HEK293T (cell line): ENCODE data around the gene ENDOU.

Experiments
- CTCF ChIA-PET: fragments of 350-600 bp; formaldehyde crosslinking; extraction: SDS; loops from one replicate; lab custom pipeline; 2021; ENCODE audit warnings: antibody characterized with exemption, inconsistent platforms; lab: Yijun Ruan, JAX
- POLR2A ChIA-PET: fragments of 350-600 bp; formaldehyde crosslinking; extraction: SDS; loops from one replicate; lab custom pipeline; 2020; ENCODE audit warnings: antibody characterized with exemption, inconsistent platforms; lab: Yijun Ruan, JAX
- DNase-seq: peaks from one replicate; pipeline ENCODE4 v3.0.0; 2012; ENCODE audit warnings: mixed read lengths; ENCODE audit errors: extremely low spot score
- ARNT ChIP-seq: fragments of 450-650 bp; IDR thresholded peaks from 2 replicates; pipeline ENCODE4 v1.6.1; 2017; ENCODE audit warnings: mild to moderate bottlenecking
- BHLHE40 ChIP-seq: fragments of 450-650 bp; IDR thresholded peaks from 2 replicates; pipeline ENCODE4 v1.6.1; 2016; ENCODE audit warnings: mild to moderate bottlenecking, moderate library complexity, borderline replicate concordance
- CTBP1 ChIP-seq: fragments of 450-650 bp; IDR thresholded peaks from 2 replicates; pipeline ENCODE4 v1.6.1; 2016; ENCODE audit warnings: borderline replicate concordance
- ELF4 ChIP-seq: fragments of 450-650 bp; IDR thresholded peaks from 2 replicates; pipeline ENCODE4 v1.6.1; 2017; ENCODE audit warnings: antibody characterized with exemption
- FOXA1 ChIP-seq: fragments of 450-650 bp; IDR thresholded peaks from 2 replicates; pipeline ENCODE4 v1.6.1; 2016; ENCODE audit warnings: mild to moderate bottlenecking
- FOXK2 ChIP-seq: fragments of 450-650 bp; IDR thresholded peaks from 2 replicates; pipeline ENCODE4 v1.6.1; 2016; ENCODE audit warnings: mild to moderate bottlenecking
- FOXM1 ChIP-seq: fragments of 450-650 bp; IDR thresholded peaks from 2 replicates; pipeline ENCODE4 v1.6.1; 2017; ENCODE audit warnings: mild to moderate bottlenecking, borderline replicate concordance
- HDGF ChIP-seq: fragments of 450-650 bp; IDR thresholded peaks from 2 replicates; pipeline ENCODE4 v1.6.1; 2017; ENCODE audit warnings: antibody characterized with exemption, borderline replicate concordance
- L3MBTL2 ChIP-seq: fragments of 450-650 bp; conservative IDR thresholded peaks from 2 replicates; pipeline ENCODE4 v1.6.1; 2016; ENCODE audit warnings: mild to moderate bottlenecking
- LEF1 ChIP-seq: fragments of 450-650 bp; IDR thresholded peaks from 2 replicates; pipeline ENCODE4 v1.6.1; 2017; ENCODE audit warnings: mild to moderate bottlenecking, borderline replicate concordance
- NFRKB ChIP-seq: fragments of 450-650 bp; IDR thresholded peaks from 2 replicates; pipeline ENCODE4 v1.6.1; 2016; ENCODE audit warnings: mild to moderate bottlenecking, moderate library complexity
- SP1 ChIP-seq: fragments of 450-650 bp; IDR thresholded peaks from 2 replicates; pipeline ENCODE4 v1.6.1; 2017
- SUZ12 ChIP-seq: fragments of 450-650 bp; IDR thresholded peaks from 2 replicates; pipeline ENCODE4 v1.6.1; 2016; ENCODE audit warnings: mild to moderate bottlenecking
- TARDBP ChIP-seq: fragments of 450-650 bp; IDR thresholded peaks from 2 replicates; pipeline ENCODE4 v1.6.1; 2016
- ZNF384 ChIP-seq: fragments of 450-650 bp; IDR thresholded peaks from 2 replicates; pipeline ENCODE4 v1.6.1; 2016
- TF ChIP-seq, protein P1 (sequence below): fragments of 450-650 bp; IDR thresholded peaks from 2 replicates; pipeline ENCODE4 v1.6.1; 2016

Gene ENDOU

DNA sequence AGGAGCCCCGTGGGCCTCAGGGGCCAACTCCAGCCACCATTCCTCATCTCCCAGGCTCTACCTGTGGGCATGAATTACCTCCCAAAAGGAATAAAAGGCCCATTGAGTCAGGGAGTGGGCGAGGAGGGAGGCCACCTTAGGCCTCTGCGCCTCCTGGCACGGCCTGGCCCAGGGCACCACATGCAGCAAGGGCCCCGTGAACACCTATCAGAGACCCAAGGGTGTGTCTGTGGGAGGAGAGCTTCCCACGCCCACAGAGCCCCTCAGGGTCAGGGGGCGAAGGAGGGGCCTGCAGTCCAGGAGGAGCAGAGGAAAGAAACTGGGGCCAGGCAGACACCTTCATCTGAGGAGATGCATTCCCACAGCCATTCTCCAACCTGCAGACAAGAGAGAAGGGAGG lies 21.2 kb upstream of the ENDOU start:
- CTCF ChIA-PET, result no interaction called here

DNA sequence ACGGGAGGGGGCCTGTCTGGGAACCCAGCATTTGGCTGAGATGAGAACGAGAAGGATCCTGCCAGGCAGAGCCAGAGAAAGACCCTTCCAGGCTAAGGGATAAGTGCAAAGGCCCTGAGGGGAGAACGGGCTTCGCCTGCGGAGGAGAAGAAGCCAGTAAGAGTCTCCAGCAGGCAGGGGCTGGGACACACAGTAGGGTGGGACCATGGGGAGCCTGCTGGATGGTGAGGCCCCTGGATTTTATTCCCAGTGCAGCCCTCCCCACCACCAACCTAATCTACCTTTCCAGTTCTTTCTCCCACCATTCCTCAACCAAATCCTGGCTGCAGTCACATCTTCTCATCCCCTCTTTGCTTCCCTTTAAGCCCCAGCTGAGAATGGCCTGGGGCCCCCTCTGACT lies 20.8 kb upstream of the ENDOU start:
- CTCF ChIA-PET, result no interaction called here
- TF ChIP-seq ELF4 (no peak), SUZ12 (no peak), LEF1 (no peak), NFRKB (no peak), CTBP1 (no peak)
- TF ChIP-seq, protein P1, sequence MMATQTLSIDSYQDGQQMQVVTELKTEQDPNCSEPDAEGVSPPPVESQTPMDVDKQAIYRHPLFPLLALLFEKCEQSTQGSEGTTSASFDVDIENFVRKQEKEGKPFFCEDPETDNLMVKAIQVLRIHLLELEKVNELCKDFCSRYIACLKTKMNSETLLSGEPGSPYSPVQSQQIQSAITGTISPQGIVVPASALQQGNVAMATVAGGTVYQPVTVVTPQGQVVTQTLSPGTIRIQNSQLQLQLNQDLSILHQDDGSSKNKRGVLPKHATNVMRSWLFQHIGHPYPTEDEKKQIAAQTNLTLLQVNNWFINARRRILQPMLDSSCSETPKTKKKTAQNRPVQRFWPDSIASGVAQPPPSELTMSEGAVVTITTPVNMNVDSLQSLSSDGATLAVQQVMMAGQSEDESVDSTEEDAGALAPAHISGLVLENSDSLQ, result no peak
- POLR2A ChIA-PET, result no interaction called here
- DNase-seq, result no peak

More for the DNA sequence above, 21.2 kb upstream of the ENDOU start:
- TF ChIP-seq NFRKB (no peak), SP1 (no peak), FOXK2 (no peak), SUZ12 (no peak), TARDBP (no peak), ELF4 (no peak), HDGF (no peak), LEF1 (no peak), ZNF384 (no peak), FOXA1 (no peak), ARNT (no peak), FOXM1 (no peak)
- TF ChIP-seq, protein P1, result no peak
- POLR2A ChIA-PET, result no interaction called here
- no peak for DNase-seq

DNA sequence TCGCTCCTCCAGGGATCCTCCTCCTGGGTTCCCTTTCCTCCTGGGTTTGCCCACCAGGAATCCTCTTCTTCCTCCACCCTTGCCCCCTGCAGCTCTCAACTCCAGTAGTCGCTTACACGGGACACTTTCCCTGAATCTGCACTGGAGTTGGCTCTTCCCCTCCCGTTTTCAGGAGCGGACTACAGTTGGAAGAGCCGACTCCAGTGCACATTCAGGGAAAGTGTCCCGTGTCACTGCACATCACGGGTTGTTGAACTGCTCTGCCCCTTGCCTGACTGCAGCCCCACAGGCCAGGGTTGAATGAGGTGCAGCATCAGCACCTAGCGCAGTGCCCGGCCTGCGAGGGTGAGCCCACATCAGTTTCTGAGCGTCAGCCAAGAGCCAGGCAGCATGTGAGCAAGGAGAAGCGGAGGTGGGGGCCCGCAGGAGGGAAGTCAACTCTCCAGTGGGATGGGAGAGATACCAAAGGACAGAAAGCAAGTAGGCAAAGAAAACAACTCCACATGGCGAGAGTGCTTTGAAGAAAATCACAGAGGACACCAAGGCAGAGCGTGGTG lies 20.3 kb upstream of the ENDOU start:
- DNase-seq, result no peak
- CTCF ChIA-PET, result interaction anchor here (6.3 kb wide), 1 partner anchor 23 kb away, joined by 85 read pairs; no protein-coding TSS in a partner anchor
- no peak for TF ChIP-seq SP1
- no peak for TF ChIP-seq FOXK2
- no peak for TF ChIP-seq BHLHE40
- no peak for TF ChIP-seq L3MBTL2
- no peak for TF ChIP-seq LEF1
- no peak for TF ChIP-seq ARNT
- TF ChIP-seq FOXA1, result no peak
- TF ChIP-seq FOXM1, result no peak
- TF ChIP-seq HDGF, result no peak
- TF ChIP-seq SUZ12, result no peak
- no peak for TF ChIP-seq TARDBP
- no peak for TF ChIP-seq ELF4
- TF ChIP-seq CTBP1, result no peak
- POLR2A ChIA-PET, result interaction anchor here (0.8 kb wide), 1 partner anchor 24 kb away, joined by 3 read pairs; no protein-coding TSS in a partner anchor

DNA sequence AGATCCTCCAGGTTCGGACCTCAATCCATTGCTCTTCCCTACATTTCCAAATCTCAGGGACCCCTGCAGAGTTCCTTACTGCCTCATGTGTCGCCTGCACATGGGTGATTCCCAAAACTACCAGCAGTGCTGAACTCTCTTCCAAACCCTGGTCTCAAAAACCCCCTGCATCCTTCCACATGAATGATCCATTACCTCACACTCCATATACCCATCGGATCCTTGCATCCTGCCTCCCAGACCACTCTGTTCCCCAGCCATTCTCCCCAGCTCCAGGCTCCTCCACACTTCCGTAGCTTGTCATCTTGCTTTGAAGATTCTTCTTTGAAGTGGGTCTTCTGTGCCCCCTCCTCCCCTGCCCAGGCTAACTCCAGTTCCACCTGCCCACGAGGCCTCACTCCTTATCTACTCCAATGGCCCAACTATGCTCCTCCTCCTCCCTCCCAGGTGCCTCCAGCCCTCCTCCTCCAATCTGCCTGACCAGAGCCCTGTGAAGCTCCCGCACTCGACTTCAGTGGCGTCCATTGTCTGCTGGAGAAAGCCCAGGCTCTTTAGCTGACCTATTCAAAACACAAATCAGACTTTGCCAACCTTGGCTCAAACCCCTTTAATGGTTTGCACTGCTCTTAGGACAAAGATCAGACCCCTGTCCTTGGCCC lies 19.6 kb upstream of the ENDOU start:
- POLR2A ChIA-PET, result interaction anchor here (0.8 to 1.1 kb wide), 3 partner anchors 23 to 94 kb away, joined by 3 to 4 read pairs (median 3); no protein-coding TSS in a partner anchor
- CTCF ChIA-PET, result interaction anchor here (1.0 to 6.3 kb wide), 9 partner anchors 9 to 93 kb away, joined by 3 to 85 read pairs (median 6); partner anchors contain the start of gene SLC48A1
- no peak for DNase-seq
- TF ChIP-seq SUZ12 (no peak), SP1 (no peak), L3MBTL2 (no peak), TARDBP (no peak), ARNT (no peak)

DNA sequence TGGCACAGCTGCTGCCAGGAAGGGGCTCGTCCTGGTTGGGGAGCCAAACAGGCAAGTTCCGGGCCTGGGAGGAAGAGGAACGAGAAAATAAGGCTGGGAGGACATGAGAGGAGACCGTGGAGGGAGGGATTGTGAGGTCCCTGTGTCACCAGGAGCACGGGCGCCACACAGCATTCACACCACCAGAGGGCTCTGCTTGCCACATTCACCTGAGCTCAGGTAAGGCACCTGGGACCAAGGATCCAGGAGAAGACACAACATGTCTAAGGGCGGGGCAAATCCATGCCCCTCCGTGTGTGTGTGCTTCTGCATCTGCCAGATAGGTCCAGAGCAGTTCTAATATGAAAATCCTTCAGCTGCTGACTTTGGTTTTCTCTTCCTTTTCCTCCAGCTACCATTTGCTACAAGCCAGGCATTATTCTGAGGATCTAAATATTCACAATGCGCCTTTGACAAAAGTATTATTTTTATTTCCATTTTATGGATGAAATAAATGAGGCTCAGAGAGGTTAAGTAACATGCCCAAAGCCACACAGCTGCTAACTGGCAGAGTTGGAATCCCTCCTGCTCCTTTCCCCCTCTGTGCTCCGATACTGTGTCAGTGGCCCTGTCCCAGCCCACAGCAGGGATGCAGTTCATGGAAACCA lies 18.8 kb upstream of the ENDOU start:
- POLR2A ChIA-PET, result interaction anchor here (0.8 to 1.6 kb wide), 6 partner anchors 11 to 94 kb away, joined by 3 to 6 read pairs (median 4); no protein-coding TSS in a partner anchor
- TF ChIP-seq FOXA1, result no peak
- no peak; the same call in 1 of the 2 replicates for TF ChIP-seq CTBP1
- CTCF ChIA-PET, result interaction anchor here (1.0 to 6.3 kb wide), 10 partner anchors 10 to 94 kb away, joined by 3 to 85 read pairs (median 6); partner anchors contain the start of gene SLC48A1
- DNase-seq, result peak; percentile 42

DNA sequence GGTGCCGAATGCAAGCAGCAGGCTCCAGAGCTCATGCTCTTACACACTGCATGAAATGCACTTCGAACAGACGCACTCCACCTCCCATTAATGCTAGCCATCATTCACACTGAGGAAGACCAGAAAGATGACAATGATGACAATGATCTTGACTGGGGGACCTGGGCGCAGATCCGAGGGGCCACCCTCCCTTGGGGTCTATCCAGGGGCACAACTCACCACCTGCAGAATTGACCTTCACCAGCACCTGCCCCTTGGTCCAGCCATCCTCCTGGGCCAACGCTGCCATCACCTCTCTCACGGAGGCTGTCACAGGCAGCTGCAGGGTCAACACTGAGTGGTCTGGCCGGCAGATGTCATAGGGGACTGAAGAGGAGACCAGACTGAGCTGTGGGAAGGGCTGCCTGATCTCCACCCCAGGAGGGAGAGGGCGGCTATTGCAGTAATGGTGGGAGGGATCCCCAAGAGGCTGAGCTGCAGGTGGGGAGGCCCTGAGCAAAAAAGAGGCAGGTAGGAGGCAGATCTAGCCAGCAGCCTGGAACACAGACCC lies 18.1 kb upstream of the ENDOU start:
- no peak for DNase-seq
- POLR2A ChIA-PET, result interaction anchor here (0.8 to 1.6 kb wide), 4 partner anchors 12 to 89 kb away, joined by 3 to 6 read pairs (median 4); no protein-coding TSS in a partner anchor
- CTCF ChIA-PET, result interaction anchor here (0.9 to 6.3 kb wide), 15 partner anchors 9 to 98 kb away, joined by 3 to 85 read pairs (median 8); partner anchors contain the start of genes ENDOU, RAPGEF3 and SLC48A1
- TF ChIP-seq TARDBP (no peak), FOXA1 (no peak), BHLHE40 (no peak), ARNT (no peak), FOXK2 (no peak), SUZ12 (no peak), SP1 (no peak), L3MBTL2 (no peak), CTBP1 (no peak), FOXM1 (no peak), HDGF (no peak), ELF4 (no peak), NFRKB (no peak), ZNF384 (no peak), LEF1 (no peak)
- TF ChIP-seq, protein P1, result no peak
